Kidney (tissue), 14 donors: Measurements from ENCODE around the gene NDUFAF2. TPM values are rescaled to one million over a fixed set of nuclear protein-coding genes. Genes with fewer than 3 reads are reported as not detected.
A peak's percentile ranks its signal among the peaks of the same experiment; 100 is the strongest.

ENCODE experiments used
- DNase-seq, 5 donors: peaks; one replicate each; pipeline ENCODE4 v3.0.0-alpha.2; 2013 to 2020
- FAIRE-seq: peaks from 2 replicates; lab custom pipeline; 2012; peaks lifted over from hg19 to GRCh38; lab: Jason Lieb, UNC
- H3K27ac ChIP-seq, 2 donors: one replicate each; pipeline ENCODE4 v1.7.0; 2013; ENCODE audit warnings: low read depth in 2 of 2, low read length in 2 of 2, inconsistent platforms in 1 of 2
- H3K27me3 ChIP-seq: one replicate; pipeline ENCODE4 v1.7.1; 2013; ENCODE audit warnings: low read length, inconsistent platforms; ENCODE audit not compliant: control insufficient read depth, insufficient read depth
- H3K36me3 ChIP-seq, 3 donors: one replicate each; pipeline versions ENCODE4 v1.7.0 to v1.7.1; 2013; ENCODE audit warnings: low read length in 3 of 3, control low read depth in 1 of 3, inconsistent platforms in 1 of 3; ENCODE audit not compliant: insufficient read depth in 3 of 3, control insufficient read depth in 2 of 3
- H3K4me1 ChIP-seq, 3 donors: one replicate each; pipeline versions ENCODE4 v1.7.0 to v1.7.1; 2013; ENCODE audit warnings: low read length in 3 of 3, inconsistent platforms in 1 of 3, low read depth in 1 of 3; ENCODE audit not compliant: control insufficient read depth in 2 of 3, insufficient read depth in 2 of 3
- H3K4me3 ChIP-seq, 3 donors: one replicate each; pipeline versions ENCODE4 v1.7.0 to v1.8.1; 2013; ENCODE audit warnings: low read length in 3 of 3, control low read depth in 1 of 3, inconsistent platforms in 1 of 3
- H3K9ac ChIP-seq, 3 donors: one replicate each; pipeline versions ENCODE4 v1.7.0 to v1.7.1; 2013; ENCODE audit warnings: low read length in 3 of 3, control low read depth in 1 of 3, inconsistent platforms in 1 of 3
- H3K9me3 ChIP-seq, 3 donors: one replicate each; pipeline versions ENCODE4 v1.7.0 to v1.7.1; 2013; ENCODE audit warnings: low read length in 3 of 3, control low read depth in 1 of 3, inconsistent platforms in 1 of 3; ENCODE audit not compliant: control insufficient read depth in 2 of 3, insufficient read depth in 1 of 3
- CTCF ChIP-seq: IDR thresholded peaks from 3 replicates; pipeline ENCODE4 v1.5.1; 2012; ENCODE audit warnings: mild to moderate bottlenecking, moderate library complexity, borderline replicate concordance; ENCODE audit not compliant: insufficient read depth; ENCODE audit errors: extremely low read depth
- intact Hi-C: fragments of 100-400 bp; cut with DNase I; formaldehyde crosslinking; loops from one replicate; pipeline ENCODE4 v1.11.1; 2022
- polyA plus RNA-seq: library from polyadenylated mRNA; stranded (reverse); fragments of 350-450 nt; fragmentation: Illumina TruSeq; extraction: RNeasy Lipid Tissue Mini Kit (QIAGEN cat#74804); gene quantifications from one replicate; pipeline ENCODE4 v1.2.3, GENCODE V29; 2014; ENCODE audit warnings: low read depth, low replicate concordance; ENCODE audit not compliant: insufficient read depth
- total RNA-seq: library from RNA; stranded (reverse); fragmentation: NEBNext Ultra II Directional; extraction: Animal tissue kit (Norgen Biotek cat#: 25700); gene quantifications from one replicate; pipeline ENCODE4 v1.2.1, GENCODE V29; 2021
- donor health status: control.
- donor health status: control.
- donor health status: control.
- donor health status: control.
- donor health status: control.
- donor health status: DM: yes; HTN: yes; CAD: no.
- donor health status: Normal renal cell carcinoma (clear cell type).

NDUFAF2 gene
- total and polyA plus RNA-seq, 2 donors from 2014 or later = 23.7 to 47.5 TPM

- H3K9me3 ChIP-seq = no peaks in the 10 kb centered on the region
- DNase-seq (peak in 1 of 5 donors; percentile 5), FAIRE-seq (no peak)
- no peaks in the 10 kb centered on the region for H3K36me3 ChIP-seq
- intact Hi-C loops = no loop called here
- no peak for TF ChIP-seq CTCF
- H3K9ac ChIP-seq = no peak overlapping the region
- H3K27ac ChIP-seq = no peak overlapping the region
- H3K4me1 ChIP-seq = no peaks in the 10 kb centered on the region
- H3K4me3 ChIP-seq = no peak overlapping the region
- H3K27me3 ChIP-seq = no peaks in the 10 kb centered on the region
Observed at GRCh38 chr5:61142391-61142790, 197.4 kb downstream of the NDUFAF2 start.

GRCh38 chr5:61142811-61143210, 197.8 kb downstream of the NDUFAF2 start:
- intact Hi-C loops = no loop called here
- no peak for TF ChIP-seq CTCF
- no peak overlapping the region for H3K4me3 ChIP-seq
- H3K4me1 ChIP-seq = no peaks in the 10 kb centered on the region
- DNase-seq (peak in 1 of 5 donors; percentile 9), FAIRE-seq (no peak)
- H3K27ac ChIP-seq = no peak overlapping the region
- no peaks in the 10 kb centered on the region for H3K36me3 ChIP-seq
- H3K9ac ChIP-seq = no peak overlapping the region
- H3K27me3 ChIP-seq = no peaks in the 10 kb centered on the region
- no peaks in the 10 kb centered on the region for H3K9me3 ChIP-seq

- intact Hi-C loops = no loop called here
- H3K4me1 ChIP-seq = no peaks in the 10 kb centered on the region
- FAIRE-seq (no peak), DNase-seq (no peak)
- no peak overlapping the region for H3K4me3 ChIP-seq
- no peak for TF ChIP-seq CTCF
- H3K27ac ChIP-seq = no peak overlapping the region
- no peaks in the 10 kb centered on the region for H3K27me3 ChIP-seq
- no peak overlapping the region for H3K9ac ChIP-seq
- no peaks in the 10 kb centered on the region for H3K36me3 ChIP-seq
- H3K9me3 ChIP-seq = no peaks in the 10 kb centered on the region
Observed at GRCh38 chr5:61148515-61148914, 203.5 kb downstream of the NDUFAF2 start.

DNA sequence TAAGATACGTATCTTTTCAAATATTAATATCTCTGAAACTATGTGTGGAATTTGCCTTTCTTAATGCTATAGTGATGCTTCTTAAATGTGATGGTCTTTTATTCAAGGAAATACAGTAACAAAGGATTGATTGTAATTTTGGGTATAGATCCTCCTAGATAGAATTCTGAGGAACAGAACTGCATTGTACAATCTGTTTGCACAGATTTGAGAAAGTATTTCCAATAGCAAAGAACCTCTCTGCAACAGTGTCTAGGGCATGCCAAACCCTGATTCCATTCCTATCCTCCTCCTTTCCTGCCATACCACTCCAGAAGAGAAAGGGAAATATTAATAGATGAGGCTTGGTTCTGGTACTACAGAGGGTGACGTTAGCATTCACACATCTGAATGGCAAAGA, 206.9 kb downstream of the NDUFAF2 start:
- no peak for TF ChIP-seq CTCF

More for the DNA sequence above, 206.9 kb downstream of the NDUFAF2 start:
- intact Hi-C loops = no loop called here
- no peak overlapping the region for H3K9ac ChIP-seq
- H3K36me3 ChIP-seq = no peaks in the 10 kb centered on the region
- no peaks in the 10 kb centered on the region for H3K4me1 ChIP-seq
- DNase-seq = no peak
- H3K9me3 ChIP-seq = no peaks in the 10 kb centered on the region
- FAIRE-seq = no peak
- H3K27ac ChIP-seq = no peak overlapping the region
- H3K27me3 ChIP-seq = no peaks in the 10 kb centered on the region
- no peak overlapping the region for H3K4me3 ChIP-seq
